SK-N-SH treated with all-trans-retinoic acid at 6 μM for 48 hours (cell line): ENCODE measurements around the gene DISP1.

Experiments
- ATAC-seq: fragments of 200-7000 bp; cut with Tn5 transposase; 3 replicates; pipeline ENCODE4 v1.9.1; 2020; ENCODE audit warnings: mild to moderate bottlenecking, moderate library complexity
- ARNTL ChIP-seq: fragments of 450-650 bp; formaldehyde crosslinking; IDR thresholded peaks from 2 replicates; pipeline ENCODE4 v1.5.0; 2020; ENCODE audit warnings: low read depth, mild to moderate bottlenecking, moderate library complexity, borderline replicate concordance
- BACH2 ChIP-seq: fragments of 250-450 bp; sonication (Bioruptor Pico); IDR thresholded peaks from 2 replicates; pipeline ENCODE4 v1.9.0; 2021; ENCODE audit warnings: mild to moderate bottlenecking, borderline replicate concordance
- CSDC2 ChIP-seq: fragments of 250-450 bp; sonication (Bioruptor Pico); IDR thresholded peaks from 2 replicates; pipeline ENCODE4 v1.5.0; 2020; ENCODE audit warnings: mild to moderate bottlenecking, moderate library complexity
- ESRRG ChIP-seq: fragments of 250-450 bp; sonication (Bioruptor Pico); IDR thresholded peaks from 2 replicates; pipeline ENCODE4 v1.6.1; 2021; ENCODE audit warnings: mild to moderate bottlenecking
- GLIS3 ChIP-seq: fragments of 250-450 bp; sonication (Bioruptor Pico); IDR thresholded peaks from 2 replicates; pipeline ENCODE4 v1.5.0; 2020; ENCODE audit warnings: mild to moderate bottlenecking, moderate library complexity
- ISL1 ChIP-seq: fragments of 250-450 bp; sonication (Bioruptor Pico); IDR thresholded peaks from 2 replicates; pipeline ENCODE4 v2.1.2; 2022; ENCODE audit warnings: mild to moderate bottlenecking, moderate library complexity
- PPARA ChIP-seq: fragments of 250-450 bp; sonication (Bioruptor Pico); IDR thresholded peaks from 2 replicates; pipeline ENCODE4 v1.5.0; 2020; ENCODE audit warnings: mild to moderate bottlenecking, borderline replicate concordance
- RARB ChIP-seq: fragments of 250-450 bp; sonication (Bioruptor Pico); IDR thresholded peaks from 2 replicates; pipeline ENCODE4 v1.8.0; 2021; ENCODE audit warnings: mild to moderate bottlenecking, moderate library complexity
- SNAI2 ChIP-seq: fragments of 250-450 bp; sonication (Bioruptor Pico); IDR thresholded peaks from 2 replicates; pipeline ENCODE4 v1.5.0; 2020; ENCODE audit warnings: mild to moderate bottlenecking, moderate library complexity
- ZC3H10 ChIP-seq: fragments of 250-450 bp; sonication (Bioruptor Pico); IDR thresholded peaks from 2 replicates; pipeline ENCODE4 v1.5.1; 2021; ENCODE audit warnings: mild to moderate bottlenecking, moderate library complexity
- ZFP30 ChIP-seq: fragments of 450-650 bp; formaldehyde crosslinking; IDR thresholded peaks from 2 replicates; pipeline ENCODE4 v1.5.0; 2022; ENCODE audit warnings: mild to moderate bottlenecking, moderate library complexity
- ZNF565 ChIP-seq: fragments of 450-650 bp; formaldehyde crosslinking; conservative IDR thresholded peaks from 2 replicates; pipeline ENCODE4 v1.5.0; 2020; ENCODE audit warnings: low read depth, mild to moderate bottlenecking, moderate library complexity
- ZNF70 ChIP-seq: fragments of 450-650 bp; formaldehyde crosslinking; IDR thresholded peaks from 2 replicates; pipeline ENCODE4 v1.5.0; 2020; ENCODE audit warnings: mild to moderate bottlenecking, moderate library complexity
- ZNF8 ChIP-seq: fragments of 450-650 bp; formaldehyde crosslinking; IDR thresholded peaks from 2 replicates; pipeline ENCODE4 v1.5.0; 2020; ENCODE audit warnings: mild to moderate bottlenecking, moderate library complexity
- TF ChIP-seq, protein P1 (sequence below): fragments of 250-450 bp; sonication (Bioruptor Pico); IDR thresholded peaks from 2 replicates; pipeline ENCODE4 v1.8.0; 2020; ENCODE audit warnings: mild to moderate bottlenecking, moderate library complexity, borderline replicate concordance
- TF ChIP-seq, protein P2 (sequence below): fragments of 250-450 bp; sonication (Bioruptor Pico); IDR thresholded peaks from 2 replicates; pipeline ENCODE4 v1.5.1; 2021; ENCODE audit warnings: mild to moderate bottlenecking, moderate library complexity
- TF ChIP-seq, protein P3 (sequence below): fragments of 250-450 bp; sonication (Bioruptor Pico); IDR thresholded peaks from 2 replicates; pipeline ENCODE4 v1.8.0; 2021; ENCODE audit warnings: low read depth, mild to moderate bottlenecking, moderate library complexity, borderline replicate concordance
- TF ChIP-seq, protein P4 (sequence below): fragments of 250-450 bp; sonication (Bioruptor Pico); IDR thresholded peaks from 2 replicates; pipeline ENCODE4 v1.5.0; 2020; ENCODE audit warnings: mild to moderate bottlenecking, moderate library complexity
- TF ChIP-seq, protein P5 (sequence below): fragments of 250-450 bp; sonication (Bioruptor Pico); IDR thresholded peaks from 2 replicates; pipeline ENCODE4 v1.5.1; 2020; ENCODE audit warnings: low read depth, mild to moderate bottlenecking, moderate library complexity

The DISP1 gene

DNA sequence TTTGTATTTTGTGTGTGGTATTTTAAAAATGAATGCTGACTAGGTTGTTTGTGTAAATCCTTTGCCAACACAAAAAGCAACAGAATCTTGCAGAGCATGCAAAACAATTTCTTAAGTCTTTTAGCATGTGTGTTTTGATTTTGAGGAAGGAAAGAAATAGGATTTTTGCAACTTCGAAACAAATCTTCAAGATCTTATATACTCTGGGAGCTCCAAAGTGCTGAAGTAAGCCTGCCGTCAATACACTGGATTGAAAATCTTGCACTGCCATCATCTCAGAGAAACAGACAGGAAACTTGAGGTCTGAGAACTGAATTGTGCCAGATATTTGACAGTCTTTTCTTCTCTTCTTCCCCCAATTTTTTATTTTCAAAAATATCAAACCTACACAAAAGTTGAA lies 29.3 kb upstream of the DISP1 start (continued):
- TF ChIP-seq, protein P1, sequence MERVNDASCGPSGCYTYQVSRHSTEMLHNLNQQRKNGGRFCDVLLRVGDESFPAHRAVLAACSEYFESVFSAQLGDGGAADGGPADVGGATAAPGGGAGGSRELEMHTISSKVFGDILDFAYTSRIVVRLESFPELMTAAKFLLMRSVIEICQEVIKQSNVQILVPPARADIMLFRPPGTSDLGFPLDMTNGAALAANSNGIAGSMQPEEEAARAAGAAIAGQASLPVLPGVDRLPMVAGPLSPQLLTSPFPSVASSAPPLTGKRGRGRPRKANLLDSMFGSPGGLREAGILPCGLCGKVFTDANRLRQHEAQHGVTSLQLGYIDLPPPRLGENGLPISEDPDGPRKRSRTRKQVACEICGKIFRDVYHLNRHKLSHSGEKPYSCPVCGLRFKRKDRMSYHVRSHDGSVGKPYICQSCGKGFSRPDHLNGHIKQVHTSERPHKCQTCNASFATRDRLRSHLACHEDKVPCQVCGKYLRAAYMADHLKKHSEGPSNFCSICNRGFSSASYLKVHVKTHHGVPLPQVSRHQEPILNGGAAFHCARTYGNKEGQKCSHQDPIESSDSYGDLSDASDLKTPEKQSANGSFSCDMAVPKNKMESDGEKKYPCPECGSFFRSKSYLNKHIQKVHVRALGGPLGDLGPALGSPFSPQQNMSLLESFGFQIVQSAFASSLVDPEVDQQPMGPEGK: no peak
- TF ChIP-seq ARNTL (CRISPR knock-in tag) (no peak), ZNF565 (no peak), BACH2 (CRISPR knock-in tag) (no peak), GLIS3 (CRISPR knock-in tag) (no peak), ZNF8 (CRISPR knock-in tag) (no peak)
- TF ChIP-seq, protein P2, sequence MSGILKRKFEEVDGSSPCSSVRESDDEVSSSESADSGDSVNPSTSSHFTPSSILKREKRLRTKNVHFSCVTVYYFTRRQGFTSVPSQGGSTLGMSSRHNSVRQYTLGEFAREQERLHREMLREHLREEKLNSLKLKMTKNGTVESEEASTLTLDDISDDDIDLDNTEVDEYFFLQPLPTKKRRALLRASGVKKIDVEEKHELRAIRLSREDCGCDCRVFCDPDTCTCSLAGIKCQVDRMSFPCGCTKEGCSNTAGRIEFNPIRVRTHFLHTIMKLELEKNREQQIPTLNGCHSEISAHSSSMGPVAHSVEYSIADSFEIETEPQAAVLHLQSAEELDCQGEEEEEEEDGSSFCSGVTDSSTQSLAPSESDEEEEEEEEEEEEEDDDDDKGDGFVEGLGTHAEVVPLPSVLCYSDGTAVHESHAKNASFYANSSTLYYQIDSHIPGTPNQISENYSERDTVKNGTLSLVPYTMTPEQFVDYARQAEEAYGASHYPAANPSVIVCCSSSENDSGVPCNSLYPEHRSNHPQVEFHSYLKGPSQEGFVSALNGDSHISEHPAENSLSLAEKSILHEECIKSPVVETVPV (CRISPR knock-in tag): no peak
- TF ChIP-seq, protein P3, sequence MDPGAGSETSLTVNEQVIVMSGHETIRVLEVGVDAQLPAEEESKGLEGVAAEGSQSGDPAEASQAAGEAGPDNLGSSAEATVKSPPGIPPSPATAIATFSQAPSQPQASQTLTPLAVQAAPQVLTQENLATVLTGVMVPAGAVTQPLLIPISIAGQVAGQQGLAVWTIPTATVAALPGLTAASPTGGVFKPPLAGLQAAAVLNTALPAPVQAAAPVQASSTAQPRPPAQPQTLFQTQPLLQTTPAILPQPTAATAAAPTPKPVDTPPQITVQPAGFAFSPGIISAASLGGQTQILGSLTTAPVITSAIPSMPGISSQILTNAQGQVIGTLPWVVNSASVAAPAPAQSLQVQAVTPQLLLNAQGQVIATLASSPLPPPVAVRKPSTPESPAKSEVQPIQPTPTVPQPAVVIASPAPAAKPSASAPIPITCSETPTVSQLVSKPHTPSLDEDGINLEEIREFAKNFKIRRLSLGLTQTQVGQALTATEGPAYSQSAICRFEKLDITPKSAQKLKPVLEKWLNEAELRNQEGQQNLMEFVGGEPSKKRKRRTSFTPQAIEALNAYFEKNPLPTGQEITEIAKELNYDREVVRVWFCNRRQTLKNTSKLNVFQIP: no peak

DNA sequence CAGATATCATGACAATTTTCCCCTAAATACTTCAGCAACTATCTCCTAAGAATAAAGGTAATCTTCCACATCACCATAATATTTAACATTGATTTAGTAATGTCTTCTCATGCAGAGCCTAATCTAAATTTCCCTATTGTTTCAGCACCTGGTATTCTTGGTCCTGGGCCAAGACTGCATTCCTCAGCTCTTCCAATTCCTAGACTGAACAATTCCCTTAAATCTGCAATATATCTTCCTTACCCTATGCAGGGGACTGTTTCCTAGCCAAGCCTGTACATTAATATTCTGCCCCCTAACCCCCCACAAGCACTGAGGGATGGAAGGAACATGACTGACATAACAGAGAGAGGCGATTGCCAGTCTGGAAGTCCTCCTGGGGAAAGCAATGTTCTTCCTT lies 28.7 kb upstream of the DISP1 start:
- ATAC-seq: peak; percentile 28; the same call in 1 of the 3 replicates
- no peak for TF ChIP-seq PPARA (CRISPR knock-in tag)
- 0 out of 2 replicates have a peak, but pooled peaks have one; percentile 21 for TF ChIP-seq ISL1 (CRISPR knock-in tag)

DNA sequence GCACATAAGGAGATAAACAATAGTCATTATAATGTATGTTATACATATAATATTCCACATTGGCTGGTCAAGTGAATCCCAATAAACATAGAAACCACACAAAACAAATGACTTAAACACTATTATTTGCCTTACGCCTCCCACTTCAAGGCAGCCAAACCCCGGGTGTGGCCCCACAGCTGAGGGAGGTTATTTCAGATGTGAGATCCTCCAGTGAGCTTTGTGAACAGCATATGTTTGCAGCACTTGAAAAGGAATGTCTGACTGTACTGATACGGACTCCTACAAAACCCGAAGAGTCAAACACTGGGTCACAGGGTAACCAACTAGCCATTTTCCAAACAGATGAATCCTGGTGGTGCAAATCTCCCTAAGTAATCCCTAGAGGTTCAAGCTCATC lies 27.1 kb upstream of the DISP1 start:
- TF ChIP-seq, protein P4, sequence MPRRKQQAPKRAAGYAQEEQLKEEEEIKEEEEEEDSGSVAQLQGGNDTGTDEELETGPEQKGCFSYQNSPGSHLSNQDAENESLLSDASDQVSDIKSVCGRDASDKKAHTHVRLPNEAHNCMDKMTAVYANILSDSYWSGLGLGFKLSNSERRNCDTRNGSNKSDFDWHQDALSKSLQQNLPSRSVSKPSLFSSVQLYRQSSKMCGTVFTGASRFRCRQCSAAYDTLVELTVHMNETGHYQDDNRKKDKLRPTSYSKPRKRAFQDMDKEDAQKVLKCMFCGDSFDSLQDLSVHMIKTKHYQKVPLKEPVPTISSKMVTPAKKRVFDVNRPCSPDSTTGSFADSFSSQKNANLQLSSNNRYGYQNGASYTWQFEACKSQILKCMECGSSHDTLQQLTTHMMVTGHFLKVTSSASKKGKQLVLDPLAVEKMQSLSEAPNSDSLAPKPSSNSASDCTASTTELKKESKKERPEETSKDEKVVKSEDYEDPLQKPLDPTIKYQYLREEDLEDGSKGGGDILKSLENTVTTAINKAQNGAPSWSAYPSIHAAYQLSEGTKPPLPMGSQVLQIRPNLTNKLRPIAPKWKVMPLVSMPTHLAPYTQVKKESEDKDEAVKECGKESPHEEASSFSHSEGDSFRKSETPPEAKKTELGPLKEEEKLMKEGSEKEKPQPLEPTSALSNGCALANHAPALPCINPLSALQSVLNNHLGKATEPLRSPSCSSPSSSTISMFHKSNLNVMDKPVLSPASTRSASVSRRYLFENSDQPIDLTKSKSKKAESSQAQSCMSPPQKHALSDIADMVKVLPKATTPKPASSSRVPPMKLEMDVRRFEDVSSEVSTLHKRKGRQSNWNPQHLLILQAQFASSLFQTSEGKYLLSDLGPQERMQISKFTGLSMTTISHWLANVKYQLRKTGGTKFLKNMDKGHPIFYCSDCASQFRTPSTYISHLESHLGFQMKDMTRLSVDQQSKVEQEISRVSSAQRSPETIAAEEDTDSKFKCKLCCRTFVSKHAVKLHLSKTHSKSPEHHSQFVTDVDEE (CRISPR knock-in tag): no peak
- TF ChIP-seq, protein P3: no peak
- TF ChIP-seq ZC3H10 (CRISPR knock-in tag): no peak
- no peak for TF ChIP-seq CSDC2 (CRISPR knock-in tag)
- TF ChIP-seq, protein P1: no peak
- no peak for TF ChIP-seq GLIS3 (CRISPR knock-in tag)
- TF ChIP-seq ZNF70 (CRISPR knock-in tag): no peak
- TF ChIP-seq ZFP30: no peak
- no peak for TF ChIP-seq ESRRG (CRISPR knock-in tag)
- no peak for TF ChIP-seq ISL1 (CRISPR knock-in tag)
- no peak for TF ChIP-seq BACH2 (CRISPR knock-in tag)
- no peak for TF ChIP-seq ZNF8 (CRISPR knock-in tag)
- no peak for TF ChIP-seq PPARA (CRISPR knock-in tag)
- TF ChIP-seq, protein P2 (CRISPR knock-in tag): no peak
- TF ChIP-seq, protein P5, sequence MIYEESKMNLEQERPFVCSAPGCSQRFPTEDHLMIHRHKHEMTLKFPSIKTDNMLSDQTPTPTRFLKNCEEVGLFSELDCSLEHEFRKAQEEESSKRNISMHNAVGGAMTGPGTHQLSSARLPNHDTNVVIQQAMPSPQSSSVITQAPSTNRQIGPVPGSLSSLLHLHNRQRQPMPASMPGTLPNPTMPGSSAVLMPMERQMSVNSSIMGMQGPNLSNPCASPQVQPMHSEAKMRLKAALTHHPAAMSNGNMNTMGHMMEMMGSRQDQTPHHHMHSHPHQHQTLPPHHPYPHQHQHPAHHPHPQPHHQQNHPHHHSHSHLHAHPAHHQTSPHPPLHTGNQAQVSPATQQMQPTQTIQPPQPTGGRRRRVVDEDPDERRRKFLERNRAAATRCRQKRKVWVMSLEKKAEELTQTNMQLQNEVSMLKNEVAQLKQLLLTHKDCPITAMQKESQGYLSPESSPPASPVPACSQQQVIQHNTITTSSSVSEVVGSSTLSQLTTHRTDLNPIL (CRISPR knock-in tag): no peak
- no peak for TF ChIP-seq SNAI2 (CRISPR knock-in tag)
- TF ChIP-seq RARB (CRISPR knock-in tag): no peak

More for the DNA sequence above, 27.1 kb upstream of the DISP1 start:
- no peak for ATAC-seq
